ENCODE results near the gene MTREX.

MTREX gene

GRCh38 chr5:55385846-55386245, 78.1 kb downstream of the MTREX start:
- DNase-seq: no peak

GRCh38 chr5:55386356-55386755, 78.6 kb downstream of the MTREX start:
- DNase-seq: no peak

GRCh38 chr5:55387865-55388264, 80.1 kb downstream of the MTREX start:
- no peak for DNase-seq

GRCh38 chr5:55391707-55392106, 83.9 kb downstream of the MTREX start:
- no peak for DNase-seq

GRCh38 chr5:55392669-55393068, 84.9 kb downstream of the MTREX start:
- no peak for DNase-seq

- no peak for DNase-seq
These were observed 85.8 kb downstream of the MTREX start for GRCh38 chr5:55393501-55394175.

- no peak for DNase-seq
These were observed 94.4 kb downstream of the MTREX start for GRCh38 chr5:55402199-55402598.

GRCh38 chr5:55406292-55406691, 98.5 kb downstream of the MTREX start:
- no peak for DNase-seq

GRCh38 chr5:55407059-55407684, 99.4 kb downstream of the MTREX start:
- DNase-seq: peak; percentile 60

GRCh38 chr5:55407984-55408383, 100.2 kb downstream of the MTREX start:
- peak; percentile 60 for DNase-seq

- no peak for DNase-seq
These were observed 102.0 kb downstream of the MTREX start for GRCh38 chr5:55409775-55410174.

GRCh38 chr5:55410845-55411244, 103.1 kb downstream of the MTREX start:
- no peak for DNase-seq

- DNase-seq: no peak
These were observed 104.1 kb downstream of the MTREX start for GRCh38 chr5:55411876-55412275.

- DNase-seq: no peak
These were observed 105.9 kb downstream of the MTREX start for GRCh38 chr5:55413644-55414043.

GRCh38 chr5:55415071-55415470, 107.3 kb downstream of the MTREX start:
- DNase-seq: no peak

GRCh38 chr5:55416306-55416705, 108.5 kb downstream of the MTREX start:
- peak; percentile 48 for DNase-seq

- DNase-seq: peak; percentile 85
These were observed 111.5 kb downstream of the MTREX start for GRCh38 chr5:55418994-55419968.

GRCh38 chr5:55421074-55421529, 113.3 kb downstream of the MTREX start:
- peak; percentile 51 for DNase-seq

GRCh38 chr5:55426455-55426854, 118.7 kb downstream of the MTREX start:
- DNase-seq: no peak

- DNase-seq: peak; percentile 82
These were observed 119.4 kb downstream of the MTREX start for GRCh38 chr5:55427157-55427556.

GRCh38 chr5:55429221-55429612, 121.4 kb downstream of the MTREX start:
- DNase-seq: no peak

GRCh38 chr5:55429613-55430253, 121.9 kb downstream of the MTREX start:
- DNase-seq: no peak

- DNase-seq: no peak
These were observed 124.8 kb downstream of the MTREX start for GRCh38 chr5:55432549-55432948.

All from HCEC 1CT (cell line).